Measurements from ENCODE around the gene STARD9. TPM values are rescaled to one million over a fixed set of nuclear protein-coding genes. Genes with fewer than 3 reads are reported as not detected.

Gene STARD9
- total and polyA plus RNA-seq, 9 of the 15 experiments (the other 6 are each of a cell fraction or from before 2014, with no cell fraction given), result 0.45 to 6.0 (median 3.6) TPM

DNA sequence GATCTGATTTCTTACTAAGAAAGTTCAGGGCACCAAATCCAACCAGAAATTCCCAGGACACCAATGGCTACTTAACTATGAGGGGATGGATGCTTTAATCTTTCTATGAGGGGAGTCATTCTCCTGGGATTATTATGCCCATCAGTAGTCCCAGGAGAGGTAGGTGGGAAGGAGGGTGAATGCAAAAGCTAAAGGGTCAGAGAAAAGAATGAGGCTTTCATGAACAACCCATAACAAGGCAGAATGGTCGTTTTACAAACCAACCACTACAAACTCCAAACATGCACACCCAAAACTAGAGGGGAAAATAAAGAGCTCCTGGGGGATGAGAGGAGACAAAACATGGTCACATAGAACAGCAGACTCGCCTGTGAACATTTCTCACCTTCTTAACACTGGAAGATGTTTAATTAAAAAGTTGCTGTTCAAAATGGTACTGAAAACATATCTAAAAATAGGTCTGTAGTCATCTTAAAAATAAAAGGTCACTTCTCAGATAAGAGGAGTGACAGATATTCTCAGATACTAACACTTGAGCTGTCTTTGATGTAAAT is 3.7 kb downstream of the STARD9 start:
- intact Hi-C loops (cut with micrococcal nuclease) (no loop called here), in situ Hi-C loops (cut with MboI) (no loop called here)
- H3K4me3 ChIP-seq, result no peak overlapping the region
- no peak for ATAC-seq
- peaks cover 17% of the 10 kb centered on the region; the same call in 2 of the 3 replicates for H3K79me2 ChIP-seq (ENCODE audit: control insufficient read depth, insufficient read depth, low read length)
- no TSS peak for BruUV-seq (replicated peaks)
- no peaks in the 10 kb centered on the region for H3K9me3 ChIP-seq (replicated peaks; ENCODE audit: control insufficient read depth, insufficient read depth, low read depth, low read length)
- FAIRE-seq, result no peak
- no peak overlapping the region for H3K4me2 ChIP-seq (ENCODE audit: insufficient read depth, low read length)
- H4K20me1 ChIP-seq (replicated peaks; ENCODE audit: control insufficient read depth, insufficient read depth, low read length), result peaks cover 5% of the 10 kb centered on the region; the same call in 1 of the 2 replicates
- H3K9me1 ChIP-seq (ENCODE audit: control insufficient read depth, insufficient read depth, low read length), result no peaks in the 10 kb centered on the region
- no peaks in the 10 kb centered on the region for H3K36me3 ChIP-seq (ENCODE audit: control insufficient read depth, insufficient read depth, low read length)
- no peak overlapping the region for H2AFZ ChIP-seq (ENCODE audit: low read depth, low read length)
- no peaks in the 10 kb centered on the region for H3K27me3 ChIP-seq (ENCODE audit: control insufficient read depth in 2 of 2, insufficient read depth in 2 of 2, low read length in 2 of 2)
- ChIA-PET POLR2A (interaction anchor here (1.2 kb wide), 1 partner anchor 9 kb away, joined by 3 read pairs; no protein-coding TSS in a partner anchor), CTCF (ENCODE audit: low intra/inter-chr PET ratio) (no interaction called here)
- DNase-seq (ENCODE audit: extremely low read depth in 1 of 4, low spot score in 3 of 4), result no peak
- H3K4me1 ChIP-seq (replicated peaks in 1 of 2; ENCODE audit: control insufficient read depth in 2 of 2, insufficient read depth in 2 of 2, low read length in 2 of 2), result peaks cover 27 to 43% of the 10 kb centered on the region in 2 experiments
- H3K27ac ChIP-seq (ENCODE audit: extremely low read depth, low read depth, low read length), result no peak overlapping the region
- 41% methylated on average over 2 of the region's 2 CpGs for WGBS (ENCODE audit: insufficient coverage, low coverage, missing lambda C conversion rate)
- H3K9ac ChIP-seq (ENCODE audit: insufficient read depth in 1 of 2, low read depth in 2 of 2, low read length in 2 of 2), result no peak overlapping the region
- TF ChIP-seq CBX3 (IDR thresholded peaks at IDR 0.05; ENCODE audit: borderline replicate concordance in 1 of 2, low read length in 2 of 2) (peak in 1 of 2 experiments; percentile 72; a peak in 1 of 3 replicates), SRSF7 (optimal IDR thresholded peaks at IDR 0.05; ENCODE audit: low read depth, low read length) (no peak), SMARCC2 (IDR thresholded peaks at IDR 0.05; ENCODE audit: low read depth) (no peak)
- TF ChIP-seq, protein P1, sequence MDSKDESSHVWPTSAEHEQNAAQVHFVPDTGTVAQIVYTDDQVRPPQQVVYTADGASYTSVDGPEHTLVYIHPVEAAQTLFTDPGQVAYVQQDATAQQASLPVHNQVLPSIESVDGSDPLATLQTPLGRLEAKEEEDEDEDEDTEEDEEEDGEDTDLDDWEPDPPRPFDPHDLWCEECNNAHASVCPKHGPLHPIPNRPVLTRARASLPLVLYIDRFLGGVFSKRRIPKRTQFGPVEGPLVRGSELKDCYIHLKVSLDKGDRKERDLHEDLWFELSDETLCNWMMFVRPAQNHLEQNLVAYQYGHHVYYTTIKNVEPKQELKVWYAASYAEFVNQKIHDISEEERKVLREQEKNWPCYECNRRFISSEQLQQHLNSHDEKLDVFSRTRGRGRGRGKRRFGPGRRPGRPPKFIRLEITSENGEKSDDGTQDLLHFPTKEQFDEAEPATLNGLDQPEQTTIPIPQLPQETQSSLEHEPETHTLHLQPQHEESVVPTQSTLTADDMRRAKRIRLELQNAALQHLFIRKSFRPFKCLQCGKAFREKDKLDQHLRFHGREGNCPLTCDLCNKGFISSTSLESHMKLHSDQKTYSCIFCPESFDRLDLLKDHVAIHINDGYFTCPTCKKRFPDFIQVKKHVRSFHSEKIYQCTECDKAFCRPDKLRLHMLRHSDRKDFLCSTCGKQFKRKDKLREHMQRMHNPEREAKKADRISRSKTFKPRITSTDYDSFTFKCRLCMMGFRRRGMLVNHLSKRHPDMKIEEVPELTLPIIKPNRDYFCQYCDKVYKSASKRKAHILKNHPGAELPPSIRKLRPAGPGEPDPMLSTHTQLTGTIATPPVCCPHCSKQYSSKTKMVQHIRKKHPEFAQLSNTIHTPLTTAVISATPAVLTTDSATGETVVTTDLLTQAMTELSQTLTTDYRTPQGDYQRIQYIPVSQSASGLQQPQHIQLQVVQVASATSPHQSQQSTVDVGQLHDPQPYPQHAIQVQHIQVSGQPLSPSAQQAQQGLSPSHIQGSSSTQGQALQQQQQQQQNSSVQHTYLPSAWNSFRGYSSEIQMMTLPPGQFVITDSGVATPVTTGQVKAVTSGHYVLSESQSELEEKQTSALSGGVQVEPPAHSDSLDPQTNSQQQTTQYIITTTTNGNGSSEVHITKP (IDR thresholded peaks at IDR 0.05; ENCODE audit: partially characterized antibody), result peak; percentile 67
